Activated naive CD8-positive, alpha-beta T cell (primary cell): ENCODE data around the gene MEGF11.

Experiments
- H3K27ac Mint-ChIP-seq: one replicate; pipeline ENCODE4 v1.8.0; 2021; ENCODE audit warnings: mixed read lengths
- H3K27me3 Mint-ChIP-seq: one replicate; pipeline ENCODE4 v1.8.0; 2021; ENCODE audit warnings: mixed read lengths
- H3K36me3 Mint-ChIP-seq: one replicate; pipeline ENCODE4 v1.8.0; 2021; ENCODE audit warnings: mixed read lengths
- H3K4me1 Mint-ChIP-seq: one replicate; pipeline ENCODE4 v1.8.0; 2021; ENCODE audit warnings: low read depth, mixed read lengths
- H3K4me3 Mint-ChIP-seq: one replicate; pipeline ENCODE4 v1.8.0; 2021; ENCODE audit warnings: mild to moderate bottlenecking, mixed read lengths
- H3K9me3 Mint-ChIP-seq: one replicate; pipeline ENCODE4 v1.8.0; 2021; ENCODE audit warnings: low read depth, mixed read lengths

Gene MEGF11

DNA sequence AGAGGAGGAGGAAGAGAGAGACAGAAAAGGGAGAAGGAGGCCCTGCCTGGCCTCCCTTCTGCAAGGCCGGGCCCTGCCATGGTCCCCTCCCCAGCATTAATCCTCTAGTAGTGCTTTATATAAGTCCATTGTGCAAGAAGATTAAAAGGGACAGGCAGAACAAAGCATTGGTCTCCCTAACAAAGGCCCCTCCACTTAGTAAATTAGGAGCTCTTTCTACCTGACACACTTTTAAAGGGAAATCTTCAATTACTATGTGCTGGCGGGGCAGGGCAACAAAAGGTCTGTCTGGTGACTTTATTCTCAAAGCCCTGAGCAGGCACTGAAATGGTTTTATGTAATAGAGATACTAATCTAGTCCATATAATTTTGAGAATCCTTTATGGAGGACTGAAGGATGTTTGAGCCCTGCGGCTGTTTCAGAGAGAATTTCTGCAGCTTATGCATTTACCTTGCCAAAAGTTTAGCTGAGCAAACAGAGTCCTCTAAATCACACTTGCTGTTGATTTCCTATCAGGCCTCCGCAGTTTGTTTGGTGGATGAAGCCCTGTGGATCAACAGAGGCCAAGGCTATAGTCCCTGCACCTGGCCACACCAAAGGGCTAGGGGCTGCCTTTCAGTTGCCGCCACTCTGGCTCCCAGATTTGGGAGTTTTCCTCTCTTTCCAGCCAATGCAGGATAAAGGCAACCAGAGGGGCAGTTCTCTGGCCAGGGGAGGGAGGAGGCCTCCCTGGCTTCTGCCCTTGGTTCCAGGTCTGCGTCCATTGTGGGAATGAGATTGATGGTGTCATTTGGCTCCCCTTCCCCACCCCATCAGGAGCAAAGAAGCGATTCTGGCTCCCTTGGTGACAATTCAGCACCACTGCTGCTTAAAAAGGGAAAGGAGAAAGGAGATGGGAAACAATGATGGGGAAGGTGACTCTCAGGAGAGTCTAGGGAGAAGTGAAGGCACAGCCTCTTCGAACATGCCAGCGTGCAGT is 148.0 kb downstream of the MEGF11 start:
- Mint-ChIP-seq H3K27me3 (peaks cover 10% of the 10 kb centered on the region), H3K36me3 (no peaks in the 10 kb centered on the region), H3K27ac (no peak overlapping the region), H3K4me1 (no peaks in the 10 kb centered on the region), H3K9me3 (no peaks in the 10 kb centered on the region), H3K4me3 (no peak overlapping the region)

DNA sequence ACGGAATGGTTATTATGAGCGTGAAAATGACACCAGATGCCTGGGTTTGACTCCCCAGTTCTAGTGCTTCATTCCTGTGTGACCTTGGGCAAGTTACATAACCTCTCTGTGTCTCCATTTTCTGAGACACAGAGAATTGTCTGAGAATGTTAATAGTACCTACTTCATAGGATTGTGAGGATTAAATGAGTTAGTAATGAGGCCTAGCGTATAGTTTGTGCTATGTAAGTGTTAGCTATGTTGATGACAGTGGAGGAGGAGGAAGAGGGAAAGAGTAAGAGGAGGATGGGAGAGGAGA is 150.3 kb downstream of the MEGF11 start:
- no peak overlapping the region for H3K4me3 Mint-ChIP-seq
- H3K4me1 Mint-ChIP-seq: no peaks in the 10 kb centered on the region
- no peaks in the 10 kb centered on the region for H3K9me3 Mint-ChIP-seq
- H3K27me3 Mint-ChIP-seq: peaks cover 5% of the 10 kb centered on the region
- no peak overlapping the region for H3K27ac Mint-ChIP-seq
- no peaks in the 10 kb centered on the region for H3K36me3 Mint-ChIP-seq

DNA sequence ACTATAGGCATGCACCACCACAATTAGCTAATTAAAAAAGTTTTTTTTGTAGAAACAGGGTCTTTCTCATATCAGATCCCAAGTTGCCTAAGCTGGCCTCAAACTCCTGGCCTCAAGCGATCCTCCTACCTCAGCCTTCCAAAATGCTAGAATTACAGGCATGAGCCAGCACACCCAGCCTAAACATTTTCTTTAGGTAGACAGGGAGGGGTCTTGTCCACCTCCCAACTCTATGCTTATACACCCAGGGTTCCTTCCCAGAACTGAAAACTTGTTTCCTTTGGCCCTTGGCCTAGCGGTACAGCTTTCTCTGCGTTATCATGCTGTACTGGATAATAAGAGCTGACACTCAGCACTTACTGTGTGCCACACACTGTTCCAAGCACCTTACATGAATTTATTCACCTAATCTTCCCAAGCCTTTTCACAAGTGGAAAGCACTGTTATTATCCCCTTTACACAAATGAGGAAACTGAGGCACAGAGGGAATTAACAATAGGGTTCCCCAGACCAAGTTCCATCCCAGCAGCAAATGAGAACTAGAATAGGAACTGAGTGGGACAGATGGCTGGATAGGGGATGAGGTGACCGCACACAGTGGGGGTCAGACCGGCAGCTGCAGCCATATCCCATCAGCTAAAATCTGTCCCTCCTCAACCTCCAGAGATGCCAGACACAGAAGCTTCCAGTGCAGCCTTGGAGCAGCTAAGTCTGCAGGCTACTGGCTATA is 150.8 kb downstream of the MEGF11 start:
- Mint-ChIP-seq H3K27ac (no peak overlapping the region), H3K27me3 (peaks cover 2% of the 10 kb centered on the region), H3K36me3 (no peaks in the 10 kb centered on the region), H3K9me3 (no peaks in the 10 kb centered on the region), H3K4me1 (no peaks in the 10 kb centered on the region), H3K4me3 (no peak overlapping the region)

DNA sequence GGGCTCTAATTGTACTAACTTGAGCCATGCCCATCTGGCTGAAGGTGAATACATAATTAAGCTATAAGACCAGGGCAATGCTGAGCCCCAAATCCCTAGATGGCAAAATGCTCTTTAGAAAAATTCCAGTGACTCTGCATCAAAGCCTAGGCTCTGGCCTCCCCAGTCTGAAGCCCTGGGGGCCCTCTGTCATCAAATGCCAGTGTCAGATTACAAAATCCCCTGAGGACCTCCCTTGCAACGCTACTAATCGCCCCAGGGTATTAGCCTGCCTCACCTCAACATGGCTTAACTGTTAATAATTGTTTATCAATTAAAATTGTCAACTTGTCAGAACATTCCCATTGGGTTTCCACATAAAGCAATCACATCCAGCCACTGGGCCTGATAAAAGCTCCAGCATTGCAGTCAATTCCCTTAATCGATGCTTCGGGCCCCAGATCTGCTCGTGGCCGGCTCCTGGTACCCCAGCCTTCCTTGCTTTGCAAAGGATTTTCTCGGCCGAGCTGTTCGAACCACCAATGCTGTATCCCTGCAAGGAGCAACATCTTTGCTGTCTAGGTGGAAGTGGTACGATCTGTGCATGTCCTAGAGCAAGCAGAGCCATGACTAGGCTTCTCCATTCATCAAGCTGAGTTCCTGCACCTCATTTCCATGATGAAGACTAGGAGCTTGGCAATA is 151.7 kb downstream of the MEGF11 start:
- H3K27me3 Mint-ChIP-seq: peaks cover 2% of the 10 kb centered on the region
- H3K27ac Mint-ChIP-seq: no peak overlapping the region
- H3K4me1 Mint-ChIP-seq: no peaks in the 10 kb centered on the region
- H3K4me3 Mint-ChIP-seq: no peak overlapping the region
- H3K36me3 Mint-ChIP-seq: no peaks in the 10 kb centered on the region
- H3K9me3 Mint-ChIP-seq: no peaks in the 10 kb centered on the region

DNA sequence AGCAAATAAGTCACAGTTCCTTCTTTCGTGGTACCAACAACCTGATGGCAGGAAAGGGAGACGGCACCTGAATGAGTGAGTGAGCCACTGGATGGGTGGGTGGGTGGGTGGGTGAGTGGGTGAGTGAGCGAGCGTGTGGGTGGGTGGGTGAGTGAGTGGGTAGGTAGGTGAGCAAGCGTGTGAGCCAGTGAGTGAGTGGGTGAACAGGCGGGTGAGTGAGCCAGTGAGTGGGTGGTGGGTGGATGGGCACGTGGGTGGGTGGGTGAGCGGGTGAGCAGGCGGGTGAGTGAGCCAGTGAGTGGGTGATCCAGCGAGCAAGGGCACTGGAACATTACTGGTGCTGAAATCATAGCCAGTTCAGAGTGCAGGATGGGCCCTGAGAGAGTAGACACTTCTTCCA is 152.8 kb downstream of the MEGF11 start:
- Mint-ChIP-seq H3K4me1 (no peaks in the 10 kb centered on the region), H3K27me3 (peaks cover 2% of the 10 kb centered on the region), H3K4me3 (no peak overlapping the region), H3K36me3 (no peaks in the 10 kb centered on the region), H3K9me3 (no peaks in the 10 kb centered on the region), H3K27ac (no peak overlapping the region)

DNA sequence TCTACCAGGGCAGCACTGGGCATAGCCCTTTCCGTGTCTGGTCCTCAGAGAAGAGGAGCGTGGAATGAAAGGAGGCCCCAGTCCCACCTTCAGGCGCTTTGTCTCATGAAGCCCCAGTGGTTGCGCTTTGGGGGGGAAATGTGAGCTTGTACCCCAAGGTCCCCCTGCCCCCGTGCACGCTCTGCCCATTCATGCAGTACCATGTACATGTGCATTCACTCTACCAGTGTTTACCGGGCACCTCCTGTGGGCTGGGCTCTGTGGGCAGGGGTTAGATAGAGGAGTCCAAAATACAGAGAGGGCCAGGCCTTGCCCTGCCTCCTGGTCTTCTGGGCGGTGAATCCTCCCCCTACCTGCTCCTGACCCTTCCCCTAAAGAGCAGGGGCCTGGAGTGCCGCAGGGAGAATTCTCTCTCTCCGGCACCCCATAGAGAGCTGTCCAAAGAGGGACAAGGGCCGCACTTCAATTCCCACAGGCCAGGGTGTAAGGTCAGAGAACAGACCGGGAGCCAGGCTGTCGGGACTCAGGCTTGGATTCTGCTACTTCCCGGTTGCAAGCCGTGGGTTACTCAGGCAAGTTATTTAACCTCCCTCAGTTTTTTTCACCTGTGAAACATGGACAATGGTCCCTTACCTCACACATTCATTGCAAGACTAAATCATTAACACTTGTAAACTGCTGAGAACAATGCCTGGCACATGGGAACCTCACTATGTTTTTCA is 153.4 kb downstream of the MEGF11 start:
- Mint-ChIP-seq H3K4me1 (no peaks in the 10 kb centered on the region), H3K4me3 (no peak overlapping the region), H3K36me3 (no peaks in the 10 kb centered on the region), H3K9me3 (no peaks in the 10 kb centered on the region), H3K27ac (no peak overlapping the region), H3K27me3 (peaks cover 2% of the 10 kb centered on the region)

DNA sequence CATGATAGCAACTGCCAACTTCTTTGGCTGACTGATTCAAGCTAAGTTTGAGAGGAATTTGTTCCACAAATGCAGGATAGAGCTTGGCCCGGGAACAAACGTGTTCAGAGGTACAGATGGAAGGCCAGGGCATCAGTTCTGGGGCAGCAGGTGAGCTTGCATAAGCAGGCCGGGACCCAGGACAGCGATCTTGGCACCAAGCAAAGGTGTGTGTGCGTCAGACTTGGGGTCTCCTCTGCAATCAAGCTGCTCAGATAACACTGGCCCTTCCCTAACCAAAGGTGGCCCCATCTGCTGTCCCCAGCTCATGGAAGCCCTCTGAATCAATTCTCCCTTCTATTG is 155.6 kb downstream of the MEGF11 start:
- Mint-ChIP-seq H3K36me3 (no peaks in the 10 kb centered on the region), H3K27ac (no peak overlapping the region), H3K27me3 (peaks cover 2% of the 10 kb centered on the region), H3K4me1 (no peaks in the 10 kb centered on the region), H3K4me3 (no peak overlapping the region), H3K9me3 (no peaks in the 10 kb centered on the region)

DNA sequence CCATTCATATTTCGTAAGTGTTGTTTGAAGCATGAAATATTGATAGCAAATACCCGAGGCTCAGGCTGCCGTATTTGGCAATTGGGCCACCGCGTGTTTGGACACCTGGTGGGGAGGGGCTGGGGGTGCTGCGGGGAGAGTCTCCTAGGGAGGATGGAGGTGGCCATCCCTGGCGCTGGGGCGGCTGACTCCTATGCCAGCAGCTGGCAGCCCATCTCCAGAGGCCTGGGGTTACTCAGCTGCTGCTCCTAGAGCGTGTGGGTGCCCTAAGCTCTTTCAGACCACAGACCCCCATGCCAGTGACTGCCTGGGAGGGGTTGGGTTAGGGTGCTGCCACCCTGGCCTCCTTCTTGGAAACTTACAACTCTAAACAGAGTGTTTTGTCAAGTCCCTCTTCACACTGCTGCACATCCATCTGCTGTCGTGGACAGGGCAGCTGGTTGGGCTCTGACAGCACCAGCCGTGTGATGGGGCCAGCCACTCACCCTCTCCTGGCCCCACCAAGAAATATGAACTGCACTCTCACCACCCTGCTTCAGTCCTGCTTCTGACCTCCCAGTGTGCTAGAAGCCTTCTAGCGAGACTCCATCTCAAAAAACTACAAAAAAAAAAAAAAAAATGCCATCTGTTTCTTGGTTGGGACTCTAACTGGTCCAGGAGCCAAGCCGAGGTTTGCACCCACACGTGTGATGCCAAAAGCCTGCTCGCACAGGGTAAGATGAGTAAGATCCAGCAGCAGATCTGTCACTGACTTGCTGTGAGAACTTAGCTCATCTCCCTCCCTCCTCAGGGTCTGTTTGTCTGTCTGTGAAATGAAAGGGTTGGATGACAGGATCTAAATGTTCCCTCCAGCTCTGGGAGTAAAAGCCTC is 156.2 kb downstream of the MEGF11 start:
- Mint-ChIP-seq H3K9me3 (no peaks in the 10 kb centered on the region), H3K4me1 (no peaks in the 10 kb centered on the region), H3K27ac (no peak overlapping the region), H3K36me3 (no peaks in the 10 kb centered on the region), H3K4me3 (no peak overlapping the region), H3K27me3 (peaks cover 2% of the 10 kb centered on the region)

DNA sequence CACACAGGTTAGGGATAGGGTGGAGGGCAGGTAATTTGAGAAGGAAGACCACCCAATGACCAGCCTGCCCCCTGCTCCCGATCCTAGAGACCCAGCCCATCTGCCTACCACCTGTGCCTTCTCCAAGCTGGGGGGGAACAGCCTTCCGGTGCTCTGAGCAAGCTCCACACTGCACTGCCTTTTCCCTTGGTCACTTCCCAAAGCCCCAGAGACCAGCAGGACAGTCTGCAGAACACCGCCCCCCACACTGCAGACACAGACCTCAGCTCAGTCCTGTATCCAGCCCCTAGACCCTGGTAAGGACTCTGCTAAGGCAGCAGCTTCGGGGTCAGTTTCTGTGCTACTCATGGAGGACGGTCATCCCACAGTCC is 156.9 kb downstream of the MEGF11 start:
- Mint-ChIP-seq H3K9me3 (no peaks in the 10 kb centered on the region), H3K4me1 (no peaks in the 10 kb centered on the region), H3K36me3 (no peaks in the 10 kb centered on the region), H3K27ac (no peak overlapping the region), H3K27me3 (peaks cover 2% of the 10 kb centered on the region), H3K4me3 (no peak overlapping the region)

DNA sequence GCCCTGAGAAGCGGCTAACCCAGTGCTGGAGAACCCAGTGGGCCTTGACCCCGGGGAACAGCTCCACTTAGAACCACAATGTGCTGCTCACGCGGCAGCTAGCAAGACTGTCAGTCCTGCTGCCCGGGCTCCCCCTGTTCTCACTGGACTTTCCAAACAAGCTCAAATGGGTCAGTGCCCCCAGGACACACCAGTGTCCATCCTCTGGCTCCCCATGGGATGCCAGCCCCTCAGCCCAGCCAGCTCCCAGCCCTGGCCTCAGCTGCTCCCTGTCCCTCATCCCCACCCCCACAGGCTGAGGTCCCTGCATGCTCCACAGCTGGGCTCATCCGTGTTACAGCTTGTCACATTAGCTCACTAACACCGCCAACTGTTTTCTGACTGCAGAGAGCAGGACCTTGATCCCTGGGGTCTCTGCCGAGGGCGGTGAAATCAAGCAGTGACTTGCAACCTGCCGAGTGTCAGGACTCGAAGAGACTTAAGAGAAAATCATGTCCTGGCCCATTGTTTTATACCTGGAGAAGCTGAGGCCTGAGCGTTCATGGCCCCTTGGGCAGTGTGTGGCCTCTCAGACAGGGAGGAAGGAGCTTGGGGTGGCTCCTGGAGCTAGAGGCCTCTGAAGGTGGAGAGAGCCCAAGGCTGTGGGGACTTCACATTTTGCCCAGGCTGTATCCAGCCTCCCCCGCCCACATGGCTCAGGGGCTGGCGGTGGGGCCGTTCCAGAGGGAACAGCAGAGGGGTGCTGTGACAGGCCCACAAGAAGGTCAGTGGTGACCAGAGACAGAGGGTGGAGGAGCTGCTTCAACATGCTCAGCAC is 157.5 kb downstream of the MEGF11 start:
- no peak overlapping the region for H3K4me3 Mint-ChIP-seq
- no peaks in the 10 kb centered on the region for H3K36me3 Mint-ChIP-seq
- peaks cover 2% of the 10 kb centered on the region for H3K27me3 Mint-ChIP-seq
- no peak overlapping the region for H3K27ac Mint-ChIP-seq
- H3K4me1 Mint-ChIP-seq: no peaks in the 10 kb centered on the region
- H3K9me3 Mint-ChIP-seq: no peaks in the 10 kb centered on the region

DNA sequence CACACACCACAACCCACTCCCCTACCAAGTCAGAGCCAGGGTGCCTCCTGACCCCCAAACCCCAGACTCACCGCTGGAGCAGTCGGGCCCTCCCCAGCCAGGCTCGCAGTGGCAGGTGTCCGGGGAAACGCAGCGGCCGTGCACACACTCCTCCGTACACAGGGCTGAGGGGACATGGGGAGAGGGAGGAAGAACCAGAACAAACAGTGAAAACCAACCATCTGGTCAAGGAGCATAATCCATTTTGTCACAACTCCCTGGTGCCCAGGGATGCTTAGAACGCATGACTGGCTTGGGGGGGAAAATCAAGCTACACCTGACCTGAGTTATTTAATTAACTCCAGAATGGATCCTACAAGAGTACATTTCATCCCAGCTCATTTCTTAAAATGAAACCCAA is 159.2 kb downstream of the MEGF11 start:
- Mint-ChIP-seq H3K4me1 (no peaks in the 10 kb centered on the region), H3K27ac (no peak overlapping the region), H3K27me3 (peaks cover 2% of the 10 kb centered on the region), H3K9me3 (no peaks in the 10 kb centered on the region), H3K4me3 (no peak overlapping the region), H3K36me3 (no peaks in the 10 kb centered on the region)

DNA sequence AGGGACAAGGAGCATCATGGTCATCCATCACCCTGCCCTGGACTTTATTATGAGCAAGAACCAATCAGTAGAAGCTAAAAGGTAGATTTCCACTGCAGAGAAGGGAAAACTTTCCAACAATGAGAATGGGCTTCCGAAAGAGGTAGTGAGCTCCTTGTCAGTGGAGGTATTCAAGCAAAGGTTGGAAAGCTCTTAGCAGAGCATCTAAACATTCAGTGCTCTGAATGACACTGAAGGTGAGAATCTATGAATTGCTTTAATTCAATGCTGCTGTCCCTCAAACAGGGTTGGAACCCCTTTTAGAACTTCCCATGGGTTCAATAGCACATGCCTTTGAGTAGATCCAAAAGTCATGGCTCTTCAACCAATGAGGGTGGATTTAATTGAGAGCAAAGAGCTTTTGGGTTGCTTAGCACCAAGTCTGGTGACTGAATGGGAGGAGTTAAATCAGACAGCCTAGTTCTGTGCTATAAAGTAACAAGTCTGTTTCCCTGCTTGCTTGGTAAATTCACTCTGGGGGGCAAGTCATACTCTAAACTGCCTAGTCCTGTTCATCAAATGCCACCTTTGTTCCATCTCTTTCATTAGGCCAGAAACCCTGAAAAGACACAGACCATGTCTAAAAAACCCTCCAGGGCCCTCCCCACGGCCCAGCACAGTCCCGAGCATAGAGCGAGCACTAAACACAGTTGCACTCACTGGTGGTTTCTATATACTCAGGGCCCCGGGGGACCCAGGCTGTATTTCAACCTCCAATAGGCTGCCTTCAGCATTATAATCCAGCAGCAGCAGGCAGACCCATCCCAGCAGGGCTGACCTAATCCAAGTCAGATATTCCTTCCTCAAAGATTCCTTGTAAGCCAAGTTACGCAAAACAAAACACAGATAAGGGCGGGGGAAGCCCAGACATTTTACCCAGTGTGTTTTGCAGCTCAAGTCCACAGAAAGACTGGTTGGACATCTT is 161.2 kb downstream of the MEGF11 start:
- Mint-ChIP-seq H3K27ac (no peak overlapping the region), H3K27me3 (peaks cover 2% of the 10 kb centered on the region), H3K36me3 (no peaks in the 10 kb centered on the region), H3K9me3 (no peaks in the 10 kb centered on the region), H3K4me1 (no peaks in the 10 kb centered on the region), H3K4me3 (no peak overlapping the region)

DNA sequence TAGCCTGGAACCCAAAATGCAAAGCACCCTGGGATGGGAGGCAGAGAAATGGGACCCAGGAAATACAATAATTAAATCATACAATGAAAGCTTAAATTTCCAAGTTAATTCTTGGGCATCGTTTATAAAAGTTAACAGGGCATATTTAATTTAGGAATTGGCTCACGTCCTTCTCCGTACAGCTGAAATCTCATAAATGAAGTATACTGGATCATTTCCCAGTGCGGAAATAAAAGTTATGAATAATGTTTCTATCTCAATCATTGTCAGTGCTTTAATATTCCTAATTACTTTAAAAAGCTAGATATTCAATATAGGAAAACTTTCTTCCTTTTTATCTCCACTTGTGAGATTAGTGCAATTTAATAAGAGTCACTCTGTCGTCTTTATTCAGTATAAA is 164.0 kb downstream of the MEGF11 start:
- Mint-ChIP-seq H3K36me3 (no peaks in the 10 kb centered on the region), H3K27me3 (peaks cover 4% of the 10 kb centered on the region), H3K4me3 (no peak overlapping the region), H3K9me3 (no peaks in the 10 kb centered on the region), H3K27ac (no peak overlapping the region), H3K4me1 (no peaks in the 10 kb centered on the region)
